K562 (cell line): Measurements from ENCODE around the gene SLC25A42. TPM values are rescaled to one million over a fixed set of nuclear protein-coding genes. Genes with fewer than 3 reads are reported as not detected.
A peak's percentile ranks its signal among the peaks of the same experiment; 100 is the strongest.

Experiments used
- DACH1 ChIP-seq: fragments of 450-650 bp; IDR thresholded peaks from 2 replicates; pipeline ENCODE4 v1.6.1; 2018; ENCODE audit not compliant: partially characterized antibody
- FOXA1 ChIP-seq: fragments of 450-650 bp; IDR thresholded peaks from 2 replicates; pipeline ENCODE4 v1.6.1; 2016; ENCODE audit warnings: mild to moderate bottlenecking, borderline replicate concordance
- GTF2A2 ChIP-seq: IDR thresholded peaks from 2 replicates; pipeline ENCODE4 v1.6.1; 2016; ENCODE audit warnings: mild to moderate bottlenecking, missing genetic modification characterization, missing compliant biosample characterization
- HEY1 ChIP-seq: fragments of 250-450 bp; sonication (Bioruptor Pico); IDR thresholded peaks from 2 replicates; pipeline ENCODE4 v1.5.0; 2020; ENCODE audit warnings: mild to moderate bottlenecking, moderate library complexity, borderline replicate concordance
- MXI1 ChIP-seq: IDR thresholded peaks from 2 replicates; pipeline ENCODE4 v1.6.1; 2011; ENCODE audit warnings: low read depth, mild to moderate bottlenecking, improper control_type of control experiment, low read length
- POLR2A ChIP-seq: fragments of 450-650 bp; conservative IDR thresholded peaks from 2 replicates; pipeline ENCODE4 v1.6.1; 2016
- TBL1XR1 ChIP-seq, 2 experiments: IDR thresholded peaks; 2 replicates each; pipeline ENCODE4 v1.6.1; 2012; ENCODE audit warnings: improper control_type of control experiment in 2 of 2, low read length in 2 of 2, mild to moderate bottlenecking in 1 of 2
- TRIM28 ChIP-seq: fragments of 450-650 bp; IDR thresholded peaks from 2 replicates; pipeline ENCODE4 v1.6.1; 2017
- polyA plus RNA-seq, 8 experiments: library from polyadenylated mRNA; depleted of rRNA in 4 of 8; stranded (reverse) in 5 of 8; unstranded in 3 of 8; fragments of >200 nt; fragmentation: Nextera tagmentation in 2 of 8; fragmentation: Illumina TruSeq in 1 of 8; extraction: Ambion mirVana in 2 of 8; extraction: Trizol in 1 of 8; gene quantifications; 2 replicates each; pipeline versions ENCODE4 v1.2.1 to v1.2.3, GENCODE V29; 2011 to 2014; ENCODE audit warnings: inconsistent platforms in 1 of 8, missing spikeins in 1 of 8
- total RNA-seq, 7 experiments: library from RNA; depleted of rRNA in 6 of 7; stranded (reverse); fragments of >200 nt in 6 of 7; fragmentation: Illumina TruSeq in 2 of 7; extraction: Trizol in 2 of 7; gene quantifications; 2 replicates each; pipeline versions ENCODE4 v1.2.1 to v1.2.3, GENCODE V29; 2011 to 2021; ENCODE audit warnings: low replicate concordance in 1 of 7
- TF ChIP-seq, protein P1 (sequence below), 2 experiments: IDR thresholded peaks; 2 replicates each; pipeline ENCODE4 v1.6.1; 2011; ENCODE audit warnings: borderline replicate concordance in 1 of 2, control low read depth in 1 of 2, low read depth in 1 of 2, low read length in 1 of 2, mild to moderate bottlenecking in 1 of 2, mixed read lengths in 1 of 2, moderate library complexity in 1 of 2; ENCODE audit not compliant: insufficient read depth in 1 of 2, insufficient read length in 1 of 2, poor library complexity in 1 of 2, severe bottlenecking in 1 of 2; ENCODE audit errors: extremely low read depth in 1 of 2
- TF ChIP-seq, protein P2 (sequence below): fragments of 450-650 bp; IDR thresholded peaks from 2 replicates; pipeline ENCODE4 v1.6.1; 2016; ENCODE audit warnings: borderline replicate concordance
- TF ChIP-seq, protein P3 (sequence below): fragments of 250-450 bp; sonication (Bioruptor Pico); IDR thresholded peaks from 2 replicates; pipeline ENCODE4 v1.9.0; 2021; ENCODE audit warnings: mild to moderate bottlenecking, inconsistent platforms
- TF ChIP-seq, protein P4 (sequence below), 3 experiments: fragments of 200-800 bp in 1 of 3; sonication (Bioruptor generic) in 1 of 3; sonication (generic) in 1 of 3; formaldehyde crosslinking in 1 of 3; IDR thresholded peaks; 2 replicates each; pipeline versions ENCODE4 v1.6.1 to v1.8.0; 2016 to 2022; ENCODE audit warnings: mild to moderate bottlenecking in 2 of 3, missing compliant biosample characterization in 2 of 3, missing genetic modification characterization in 2 of 3, missing genetic modification reagents in 1 of 3
- TF ChIP-seq, protein P5 (sequence below), 2 experiments: IDR thresholded peaks; 2 replicates each; pipeline ENCODE4 v1.6.1; 2012; ENCODE audit warnings: improper control_type of control experiment in 2 of 2, low read depth in 2 of 2, low read length in 2 of 2, borderline replicate concordance in 1 of 2
- TF ChIP-seq, protein P6 (sequence below), 2 experiments: fragments of 450-650 bp; conservative IDR thresholded peaks; 2 replicates each; pipeline ENCODE4 v1.6.1; 2017; ENCODE audit warnings: mild to moderate bottlenecking in 2 of 2, moderate library complexity in 2 of 2

SLC25A42 gene
- total and polyA plus RNA-seq, 9 of the 15 experiments (the other 6 are each of a cell fraction or from before 2014, with no cell fraction given), result 0.59 to 32.2 (median 14.1) TPM

DNA sequence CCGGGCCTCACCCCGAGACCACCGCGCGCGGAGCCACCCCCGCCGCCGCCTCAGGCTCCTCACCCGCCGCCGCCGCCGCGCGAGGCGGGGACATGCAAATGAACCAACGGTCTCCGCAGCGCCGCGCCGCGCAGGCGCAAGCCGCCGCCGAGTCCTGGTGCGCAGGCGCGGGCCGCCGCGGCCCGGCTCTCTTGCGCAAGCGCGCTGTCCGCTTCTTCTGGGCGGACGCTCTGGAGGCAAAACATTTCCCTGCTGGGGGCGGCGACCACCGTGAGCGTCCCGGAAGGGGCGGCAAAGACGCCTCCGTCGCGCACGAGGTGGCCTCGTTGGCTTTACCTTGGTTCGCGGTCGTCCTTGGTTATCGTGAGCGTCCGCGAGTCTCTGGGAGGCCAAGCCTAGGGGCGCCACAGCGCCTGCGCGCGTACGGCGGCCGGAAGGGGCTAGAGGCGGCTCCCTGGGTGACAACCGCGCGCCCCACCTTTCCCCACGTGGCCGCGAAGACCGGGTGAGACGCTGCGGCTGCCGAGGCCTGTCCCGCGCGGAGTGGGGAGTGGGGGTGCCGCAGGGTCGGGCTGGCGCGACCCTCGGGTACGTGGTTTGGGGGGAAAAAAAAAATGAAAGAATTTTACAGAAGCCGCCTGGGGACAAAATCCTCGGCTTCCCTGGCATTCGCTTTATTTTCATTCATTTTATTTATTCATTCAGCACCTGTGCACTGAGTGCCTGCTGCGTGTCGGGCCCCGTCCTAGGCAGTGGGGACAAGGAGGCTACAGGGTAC is 30.2 kb upstream of the SLC25A42 start, which contains the start of the genes ARMC6 and SUGP2 (continued):
- TF ChIP-seq, protein P1, sequence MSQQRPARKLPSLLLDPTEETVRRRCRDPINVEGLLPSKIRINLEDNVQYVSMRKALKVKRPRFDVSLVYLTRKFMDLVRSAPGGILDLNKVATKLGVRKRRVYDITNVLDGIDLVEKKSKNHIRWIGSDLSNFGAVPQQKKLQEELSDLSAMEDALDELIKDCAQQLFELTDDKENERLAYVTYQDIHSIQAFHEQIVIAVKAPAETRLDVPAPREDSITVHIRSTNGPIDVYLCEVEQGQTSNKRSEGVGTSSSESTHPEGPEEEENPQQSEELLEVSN (IDR thresholded peaks at IDR 0.05; ENCODE audit: borderline replicate concordance in 1 of 2, extremely low read depth in 1 of 2, insufficient read depth in 1 of 2, insufficient read length in 1 of 2, low read depth in 1 of 2, low read length in 1 of 2, poor library complexity in 1 of 2, severe bottlenecking in 1 of 2), result peak; percentile 99
- TF ChIP-seq MXI1 (peak; percentile 85), HEY1 (CRISPR knock-in tag) (no peak), DACH1 (no peak), POLR2A (peak; percentile 69; the same call in 1 of the 2 replicates), TBL1XR1 (IDR thresholded peaks at IDR 0.05; ENCODE audit: low read length in 2 of 2) (no peak), TRIM28 (no peak), FOXA1 (no peak), GTF2A2 (no peak)
- TF ChIP-seq, protein P2, sequence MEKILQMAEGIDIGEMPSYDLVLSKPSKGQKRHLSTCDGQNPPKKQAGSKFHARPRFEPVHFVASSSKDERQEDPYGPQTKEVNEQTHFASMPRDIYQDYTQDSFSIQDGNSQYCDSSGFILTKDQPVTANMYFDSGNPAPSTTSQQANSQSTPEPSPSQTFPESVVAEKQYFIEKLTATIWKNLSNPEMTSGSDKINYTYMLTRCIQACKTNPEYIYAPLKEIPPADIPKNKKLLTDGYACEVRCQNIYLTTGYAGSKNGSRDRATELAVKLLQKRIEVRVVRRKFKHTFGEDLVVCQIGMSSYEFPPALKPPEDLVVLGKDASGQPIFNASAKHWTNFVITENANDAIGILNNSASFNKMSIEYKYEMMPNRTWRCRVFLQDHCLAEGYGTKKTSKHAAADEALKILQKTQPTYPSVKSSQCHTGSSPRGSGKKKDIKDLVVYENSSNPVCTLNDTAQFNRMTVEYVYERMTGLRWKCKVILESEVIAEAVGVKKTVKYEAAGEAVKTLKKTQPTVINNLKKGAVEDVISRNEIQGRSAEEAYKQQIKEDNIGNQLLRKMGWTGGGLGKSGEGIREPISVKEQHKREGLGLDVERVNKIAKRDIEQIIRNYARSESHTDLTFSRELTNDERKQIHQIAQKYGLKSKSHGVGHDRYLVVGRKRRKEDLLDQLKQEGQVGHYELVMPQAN, result peak; percentile 95
- TF ChIP-seq, protein P3, sequence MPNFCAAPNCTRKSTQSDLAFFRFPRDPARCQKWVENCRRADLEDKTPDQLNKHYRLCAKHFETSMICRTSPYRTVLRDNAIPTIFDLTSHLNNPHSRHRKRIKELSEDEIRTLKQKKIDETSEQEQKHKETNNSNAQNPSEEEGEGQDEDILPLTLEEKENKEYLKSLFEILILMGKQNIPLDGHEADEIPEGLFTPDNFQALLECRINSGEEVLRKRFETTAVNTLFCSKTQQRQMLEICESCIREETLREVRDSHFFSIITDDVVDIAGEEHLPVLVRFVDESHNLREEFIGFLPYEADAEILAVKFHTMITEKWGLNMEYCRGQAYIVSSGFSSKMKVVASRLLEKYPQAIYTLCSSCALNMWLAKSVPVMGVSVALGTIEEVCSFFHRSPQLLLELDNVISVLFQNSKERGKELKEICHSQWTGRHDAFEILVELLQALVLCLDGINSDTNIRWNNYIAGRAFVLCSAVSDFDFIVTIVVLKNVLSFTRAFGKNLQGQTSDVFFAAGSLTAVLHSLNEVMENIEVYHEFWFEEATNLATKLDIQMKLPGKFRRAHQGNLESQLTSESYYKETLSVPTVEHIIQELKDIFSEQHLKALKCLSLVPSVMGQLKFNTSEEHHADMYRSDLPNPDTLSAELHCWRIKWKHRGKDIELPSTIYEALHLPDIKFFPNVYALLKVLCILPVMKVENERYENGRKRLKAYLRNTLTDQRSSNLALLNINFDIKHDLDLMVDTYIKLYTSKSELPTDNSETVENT (CRISPR knock-in tag), result peak; percentile 70; the same call in 1 of the 2 replicates
- TF ChIP-seq, protein P4, sequence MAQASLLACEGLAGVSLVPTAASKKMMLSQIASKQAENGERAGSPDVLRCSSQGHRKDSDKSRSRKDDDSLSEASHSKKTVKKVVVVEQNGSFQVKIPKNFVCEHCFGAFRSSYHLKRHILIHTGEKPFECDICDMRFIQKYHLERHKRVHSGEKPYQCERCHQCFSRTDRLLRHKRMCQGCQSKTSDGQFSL (CRISPR knock-in tag; IDR thresholded peaks at IDR 0.05), result no peak
- TF ChIP-seq, protein P4 (tag; IDR thresholded peaks at IDR 0.05), result no peak
- TF ChIP-seq, protein P5, sequence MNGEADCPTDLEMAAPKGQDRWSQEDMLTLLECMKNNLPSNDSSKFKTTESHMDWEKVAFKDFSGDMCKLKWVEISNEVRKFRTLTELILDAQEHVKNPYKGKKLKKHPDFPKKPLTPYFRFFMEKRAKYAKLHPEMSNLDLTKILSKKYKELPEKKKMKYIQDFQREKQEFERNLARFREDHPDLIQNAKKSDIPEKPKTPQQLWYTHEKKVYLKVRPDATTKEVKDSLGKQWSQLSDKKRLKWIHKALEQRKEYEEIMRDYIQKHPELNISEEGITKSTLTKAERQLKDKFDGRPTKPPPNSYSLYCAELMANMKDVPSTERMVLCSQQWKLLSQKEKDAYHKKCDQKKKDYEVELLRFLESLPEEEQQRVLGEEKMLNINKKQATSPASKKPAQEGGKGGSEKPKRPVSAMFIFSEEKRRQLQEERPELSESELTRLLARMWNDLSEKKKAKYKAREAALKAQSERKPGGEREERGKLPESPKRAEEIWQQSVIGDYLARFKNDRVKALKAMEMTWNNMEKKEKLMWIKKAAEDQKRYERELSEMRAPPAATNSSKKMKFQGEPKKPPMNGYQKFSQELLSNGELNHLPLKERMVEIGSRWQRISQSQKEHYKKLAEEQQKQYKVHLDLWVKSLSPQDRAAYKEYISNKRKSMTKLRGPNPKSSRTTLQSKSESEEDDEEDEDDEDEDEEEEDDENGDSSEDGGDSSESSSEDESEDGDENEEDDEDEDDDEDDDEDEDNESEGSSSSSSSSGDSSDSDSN (IDR thresholded peaks at IDR 0.05; ENCODE audit: borderline replicate concordance in 1 of 2, low read depth in 2 of 2, low read length in 2 of 2), result no peak
- TF ChIP-seq, protein P6, sequence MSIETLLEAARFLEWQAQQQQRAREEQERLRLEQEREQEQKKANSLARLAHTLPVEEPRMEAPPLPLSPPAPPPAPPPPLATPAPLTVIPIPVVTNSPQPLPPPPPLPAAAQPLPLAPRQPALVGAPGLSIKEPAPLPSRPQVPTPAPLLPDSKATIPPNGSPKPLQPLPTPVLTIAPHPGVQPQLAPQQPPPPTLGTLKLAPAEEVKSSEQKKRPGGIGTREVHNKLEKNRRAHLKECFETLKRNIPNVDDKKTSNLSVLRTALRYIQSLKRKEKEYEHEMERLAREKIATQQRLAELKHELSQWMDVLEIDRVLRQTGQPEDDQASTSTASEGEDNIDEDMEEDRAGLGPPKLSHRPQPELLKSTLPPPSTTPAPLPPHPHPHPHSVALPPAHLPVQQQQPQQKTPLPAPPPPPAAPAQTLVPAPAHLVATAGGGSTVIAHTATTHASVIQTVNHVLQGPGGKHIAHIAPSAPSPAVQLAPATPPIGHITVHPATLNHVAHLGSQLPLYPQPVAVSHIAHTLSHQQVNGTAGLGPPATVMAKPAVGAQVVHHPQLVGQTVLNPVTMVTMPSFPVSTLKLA (conservative IDR thresholded peaks at IDR 0.05), result peak; percentile 98 to 99
